Effector memory CD4-positive, alpha-beta T cell (primary cell): ENCODE data around the gene ABCF2.
A peak's percentile ranks its signal among the peaks of the same experiment; 100 is the strongest.

Experiments
- DNase-seq, 3 donors: peaks; one replicate each; pipeline ENCODE4 v3.0.0-alpha.2; 2020
- H3K27ac ChIP-seq: 2 replicates; pipeline ENCODE4 v1.7.0; 2013; ENCODE audit warnings: mild to moderate bottlenecking, low read length, moderate library complexity; ENCODE audit not compliant: insufficient read depth, poor library complexity, severe bottlenecking
- H3K27me3 ChIP-seq: replicated peaks from 2 replicates; pipeline ENCODE4 v1.7.0; 2013; ENCODE audit warnings: mild to moderate bottlenecking, low read length; ENCODE audit not compliant: insufficient read depth, control insufficient read depth, poor library complexity, severe bottlenecking
- H3K36me3 ChIP-seq: 2 replicates; pipeline ENCODE4 v1.7.0; 2013; ENCODE audit warnings: mild to moderate bottlenecking, low read length, moderate library complexity; ENCODE audit not compliant: control insufficient read depth, insufficient read depth
- H3K4me1 ChIP-seq: 2 replicates; pipeline ENCODE4 v1.7.0; 2013; ENCODE audit warnings: low read length, mild to moderate bottlenecking; ENCODE audit not compliant: control insufficient read depth, insufficient read depth, poor library complexity, severe bottlenecking
- H3K4me3 ChIP-seq: 2 replicates; pipeline ENCODE4 v1.7.0; 2013; ENCODE audit warnings: low read length, low read depth, mild to moderate bottlenecking; ENCODE audit not compliant: insufficient read depth, poor library complexity, severe bottlenecking
- H3K9me3 ChIP-seq: 2 replicates; pipeline ENCODE4 v1.7.0; 2013; ENCODE audit warnings: mild to moderate bottlenecking, low read length, moderate library complexity; ENCODE audit not compliant: control insufficient read depth

The ABCF2 gene

GRCh38 chr7:151207804-151208203 lies 19.2 kb downstream of the ABCF2 start:
- peak overlapping the region; percentile 55 for H3K27ac ChIP-seq
- H3K9me3 ChIP-seq: no peaks in the 10 kb centered on the region
- peaks cover 4% of the 10 kb centered on the region for H3K36me3 ChIP-seq
- H3K27me3 ChIP-seq: no peaks in the 10 kb centered on the region
- peaks cover 26% of the 10 kb centered on the region for H3K4me1 ChIP-seq
- DNase-seq: no peak
- no peak overlapping the region for H3K4me3 ChIP-seq

- Histone ChIP-seq H3K4me1 (peaks cover 26% of the 10 kb centered on the region), H3K27ac (peak overlapping the region; percentile 55), H3K27me3 (no peaks in the 10 kb centered on the region), H3K36me3 (peaks cover 4% of the 10 kb centered on the region), H3K4me3 (peak overlapping the region; percentile 1), H3K9me3 (no peaks in the 10 kb centered on the region)
- DNase-seq: no peak
Observed at GRCh38 chr7:151207315-151207714, 19.7 kb downstream of the ABCF2 start.

GRCh38 chr7:151206914-151207313 lies 20.1 kb downstream of the ABCF2 start:
- peak; percentile 34 to 42 (median 38) for DNase-seq
- Histone ChIP-seq H3K27ac (peak overlapping the region; percentile 55), H3K4me3 (peak overlapping the region; percentile 1)

GRCh38 chr7:151205730-151206129 lies 21.3 kb downstream of the ABCF2 start:
- H3K27ac ChIP-seq: peak overlapping the region; percentile 37
- no peak for DNase-seq
- H3K4me1 ChIP-seq: peaks cover 26% of the 10 kb centered on the region
- no peaks in the 10 kb centered on the region for H3K9me3 ChIP-seq
- H3K4me3 ChIP-seq: no peak overlapping the region
- no peaks in the 10 kb centered on the region for H3K27me3 ChIP-seq
- H3K36me3 ChIP-seq: no peaks in the 10 kb centered on the region

More at GRCh38 chr7:151206914-151207313, 20.1 kb downstream of the ABCF2 start:
- Histone ChIP-seq H3K4me1 (peaks cover 26% of the 10 kb centered on the region), H3K36me3 (peaks cover under 1% of the 10 kb centered on the region), H3K9me3 (no peaks in the 10 kb centered on the region), H3K27me3 (no peaks in the 10 kb centered on the region)

- no peak overlapping the region for H3K4me3 ChIP-seq
- H3K36me3 ChIP-seq: no peaks in the 10 kb centered on the region
- no peak for DNase-seq
- no peaks in the 10 kb centered on the region for H3K9me3 ChIP-seq
- peaks cover 26% of the 10 kb centered on the region for H3K4me1 ChIP-seq
- H3K27me3 ChIP-seq: no peaks in the 10 kb centered on the region
- H3K27ac ChIP-seq: no peak overlapping the region
Observed at GRCh38 chr7:151204383-151205032, 22.5 kb downstream of the ABCF2 start.

- H3K27me3 ChIP-seq: no peaks in the 10 kb centered on the region
- DNase-seq: no peak
- H3K27ac ChIP-seq: no peak overlapping the region
Observed at GRCh38 chr7:151202836-151203235, 24.2 kb downstream of the ABCF2 start.

GRCh38 chr7:151201751-151202150 lies 25.3 kb downstream of the ABCF2 start:
- H3K27me3 ChIP-seq: no peaks in the 10 kb centered on the region

More at GRCh38 chr7:151202836-151203235, 24.2 kb downstream of the ABCF2 start:
- Histone ChIP-seq H3K36me3 (no peaks in the 10 kb centered on the region), H3K4me3 (no peak overlapping the region), H3K9me3 (no peaks in the 10 kb centered on the region), H3K4me1 (peaks cover 24% of the 10 kb centered on the region)

GRCh38 chr7:151201344-151201743 lies 25.7 kb downstream of the ABCF2 start:
- no peak overlapping the region for H3K4me3 ChIP-seq
- no peaks in the 10 kb centered on the region for H3K27me3 ChIP-seq
- no peak for DNase-seq
- H3K27ac ChIP-seq: no peak overlapping the region
- peaks cover 11% of the 10 kb centered on the region for H3K4me1 ChIP-seq
- no peaks in the 10 kb centered on the region for H3K36me3 ChIP-seq
- H3K9me3 ChIP-seq: no peaks in the 10 kb centered on the region

More at GRCh38 chr7:151201751-151202150, 25.3 kb downstream of the ABCF2 start:
- Histone ChIP-seq H3K4me1 (peaks cover 14% of the 10 kb centered on the region), H3K9me3 (no peaks in the 10 kb centered on the region), H3K27ac (no peak overlapping the region), H3K4me3 (no peak overlapping the region), H3K36me3 (no peaks in the 10 kb centered on the region)
- no peak for DNase-seq

- Histone ChIP-seq H3K27me3 (no peaks in the 10 kb centered on the region), H3K36me3 (no peaks in the 10 kb centered on the region), H3K4me1 (peaks cover 6% of the 10 kb centered on the region), H3K27ac (no peak overlapping the region), H3K9me3 (no peaks in the 10 kb centered on the region), H3K4me3 (no peak overlapping the region)
- DNase-seq: no peak
Observed at GRCh38 chr7:151198945-151199848, 27.8 kb downstream of the ABCF2 start.

GRCh38 chr7:151197932-151198331 lies 29.1 kb downstream of the ABCF2 start:
- DNase-seq: no peak

More at GRCh38 chr7:151197932-151198331, 29.1 kb downstream of the ABCF2 start:
- Histone ChIP-seq H3K9me3 (no peaks in the 10 kb centered on the region), H3K27me3 (no peaks in the 10 kb centered on the region), H3K27ac (no peak overlapping the region), H3K4me1 (peaks cover 8% of the 10 kb centered on the region), H3K36me3 (no peaks in the 10 kb centered on the region), H3K4me3 (no peak overlapping the region)
